Fibroblast of mammary gland (primary cell): ENCODE measurements around the gene HLA-A.

ENCODE experiments used
- DNase-seq: peaks from one replicate; pipeline ENCODE4 v3.0.0-alpha.2; 2010; ENCODE audit warnings: low read depth
- H3K4me3 ChIP-seq: 2 replicates; pipeline ENCODE4 v1.5.1; 2011; ENCODE audit warnings: low read depth, mild to moderate bottlenecking, low read length, moderate library complexity; ENCODE audit not compliant: control insufficient read depth
- TF ChIP-seq, protein P1 (sequence below): conservative IDR thresholded peaks from 2 replicates; pipeline ENCODE4 v1.5.1; 2011; ENCODE audit warnings: low read depth, low read length, inconsistent platforms; ENCODE audit not compliant: control insufficient read depth, insufficient read depth

Gene HLA-A

GRCh38 chr6:29941471-29941870 is 861 bp upstream of the HLA-A start:
- DNase-seq: peak; percentile 32
- peak overlapping the region; percentile 66 for H3K4me3 ChIP-seq

GRCh38 chr6:29941916-29942274 is 437 bp upstream of the HLA-A start:
- peak overlapping the region; percentile 66 for H3K4me3 ChIP-seq
- no peak for DNase-seq
- TF ChIP-seq, protein P1, sequence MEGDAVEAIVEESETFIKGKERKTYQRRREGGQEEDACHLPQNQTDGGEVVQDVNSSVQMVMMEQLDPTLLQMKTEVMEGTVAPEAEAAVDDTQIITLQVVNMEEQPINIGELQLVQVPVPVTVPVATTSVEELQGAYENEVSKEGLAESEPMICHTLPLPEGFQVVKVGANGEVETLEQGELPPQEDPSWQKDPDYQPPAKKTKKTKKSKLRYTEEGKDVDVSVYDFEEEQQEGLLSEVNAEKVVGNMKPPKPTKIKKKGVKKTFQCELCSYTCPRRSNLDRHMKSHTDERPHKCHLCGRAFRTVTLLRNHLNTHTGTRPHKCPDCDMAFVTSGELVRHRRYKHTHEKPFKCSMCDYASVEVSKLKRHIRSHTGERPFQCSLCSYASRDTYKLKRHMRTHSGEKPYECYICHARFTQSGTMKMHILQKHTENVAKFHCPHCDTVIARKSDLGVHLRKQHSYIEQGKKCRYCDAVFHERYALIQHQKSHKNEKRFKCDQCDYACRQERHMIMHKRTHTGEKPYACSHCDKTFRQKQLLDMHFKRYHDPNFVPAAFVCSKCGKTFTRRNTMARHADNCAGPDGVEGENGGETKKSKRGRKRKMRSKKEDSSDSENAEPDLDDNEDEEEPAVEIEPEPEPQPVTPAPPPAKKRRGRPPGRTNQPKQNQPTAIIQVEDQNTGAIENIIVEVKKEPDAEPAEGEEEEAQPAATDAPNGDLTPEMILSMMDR: no peak

More at GRCh38 chr6:29941471-29941870, 861 bp upstream of the HLA-A start:
- TF ChIP-seq, protein P1: no peak

GRCh38 chr6:29943053-29943966 is 978 bp downstream of the HLA-A start:
- no peak for DNase-seq
- H3K4me3 ChIP-seq: peak overlapping the region; percentile 66
- TF ChIP-seq, protein P1: no peak

- no peak overlapping the region for H3K4me3 ChIP-seq
- DNase-seq: no peak
- TF ChIP-seq, protein P1: no peak
These were observed 3.0 kb downstream of the HLA-A start for GRCh38 chr6:29945281-29945820.

GRCh38 chr6:29946223-29947076 is 4.1 kb downstream of the HLA-A start:
- TF ChIP-seq, protein P1: no peak
- H3K4me3 ChIP-seq: no peak overlapping the region
- no peak for DNase-seq
